C1 segment of cervical spinal cord (tissue), 14 donors: ENCODE measurements around the gene ZNF879.

Experiments used
- DNase-seq, 14 donors: peaks; one replicate each; lab custom pipeline; 2025; lab: John Stamatoyannopoulos, UW

Gene ZNF879

GRCh38 chr5:179023528-179024189 is at the start of gene ZNF879:
Gene ZNF879 (plus strand): TSS chr5:179023804. CDS start chr5:179025005, 1,201 bp downstream.
- peak; percentile 74 to 94 (median 91) for DNase-seq

- DNase-seq: no peak
Observed at GRCh38 chr5:178981381-178981780, 42.2 kb upstream of the ZNF879 start.

GRCh38 chr5:178982941-178983340 is 40.7 kb upstream of the ZNF879 start:
- no peak for DNase-seq

GRCh38 chr5:178983728-178984127 is 39.9 kb upstream of the ZNF879 start:
- DNase-seq: no peak

GRCh38 chr5:178984145-178985072 is 39.2 kb upstream of the ZNF879 start:
- DNase-seq: no peak

- no peak for DNase-seq
Observed at GRCh38 chr5:178986326-178986960, 37.2 kb upstream of the ZNF879 start.

- DNase-seq: no peak
Observed at GRCh38 chr5:178988436-178989220, 35.0 kb upstream of the ZNF879 start.

GRCh38 chr5:178989311-178989710 is 34.3 kb upstream of the ZNF879 start:
- no peak for DNase-seq

- DNase-seq: no peak
Observed at GRCh38 chr5:178990491-178990890, 33.1 kb upstream of the ZNF879 start.

- DNase-seq: no peak
Observed at GRCh38 chr5:178991190-178992145, 32.1 kb upstream of the ZNF879 start.

- no peak for DNase-seq
Observed at GRCh38 chr5:178992291-178992895, 31.2 kb upstream of the ZNF879 start.

- DNase-seq: no peak
Observed at GRCh38 chr5:178993236-178993765, 30.3 kb upstream of the ZNF879 start.

GRCh38 chr5:178993955-178994579 is 29.5 kb upstream of the ZNF879 start:
- no peak for DNase-seq

GRCh38 chr5:178994580-178995340 is 28.8 kb upstream of the ZNF879 start, which contains the start of gene GRM6:
Gene GRM6 (minus strand): TSS chr5:178995320. CDS start chr5:178994944, 376 bp downstream.
- DNase-seq: no peak

- no peak for DNase-seq
Observed at GRCh38 chr5:178995341-178995690, 28.3 kb upstream of the ZNF879 start.

- no peak for DNase-seq
Observed at GRCh38 chr5:178996156-178996555, 27.4 kb upstream of the ZNF879 start.

- DNase-seq: no peak
Observed at GRCh38 chr5:178997191-178997590, 26.4 kb upstream of the ZNF879 start.

GRCh38 chr5:178998441-178998840 is 25.2 kb upstream of the ZNF879 start:
- no peak for DNase-seq
